NCI-H146 treated with DMSO at 0.1 percent for 48 hours (cell line): ENCODE measurements around the gene DPP7.
"Not testable (repeated sequence)": the region's sequence is repeated elsewhere in the genome, so short reads cannot be mapped to it uniquely, and the experiment has no call there.

Experiments
- DNase-seq: peaks from one replicate; lab custom pipeline; 2025; ENCODE audit not compliant: unreplicated experiment; lab: John Stamatoyannopoulos, UW

DPP7 gene

DNA sequence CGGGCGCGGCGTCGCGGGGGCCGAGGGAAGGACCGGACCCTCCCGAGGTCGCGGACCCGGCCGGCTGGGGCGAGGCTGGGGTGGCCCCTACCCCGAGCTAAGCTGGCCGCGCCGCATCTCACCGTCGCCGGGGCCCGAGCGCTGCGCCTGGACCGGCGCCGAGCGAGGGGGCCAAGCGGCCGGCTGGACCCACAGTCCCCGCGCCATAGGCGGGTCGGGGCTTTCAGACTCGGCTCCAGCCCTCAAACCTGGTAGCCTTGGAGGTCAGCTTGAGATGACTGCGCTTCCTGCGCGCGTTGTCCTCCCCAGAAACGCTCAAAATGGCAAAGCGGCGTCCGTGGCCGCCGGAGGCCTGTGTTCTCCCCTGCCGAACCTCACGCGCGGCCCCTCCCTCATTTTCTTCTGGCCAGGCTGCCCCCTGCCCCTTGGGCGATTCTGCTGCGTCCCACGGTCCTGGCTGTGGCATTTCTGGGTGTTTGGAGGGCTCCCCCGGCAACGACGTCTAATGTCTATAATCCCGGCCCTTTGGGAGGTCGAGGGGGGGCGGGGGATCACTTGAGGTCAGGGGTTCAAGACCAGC is 15.7 kb upstream of the DPP7 start:
- DNase-seq = no peak

- peak; percentile 71 for DNase-seq
Observed at GRCh38 chr9:137129456-137130175, 15.1 kb upstream of the DPP7 start.

- DNase-seq = no peak
Observed at GRCh38 chr9:137128862-137129455, 14.4 kb upstream of the DPP7 start.

GRCh38 chr9:137128158-137128861 is 13.8 kb upstream of the DPP7 start:
- no peak for DNase-seq

- DNase-seq = no peak
Observed at GRCh38 chr9:137127301-137128157, 13.0 kb upstream of the DPP7 start.

GRCh38 chr9:137126786-137127185 is 12.3 kb upstream of the DPP7 start:
- DNase-seq = no peak

DNA sequence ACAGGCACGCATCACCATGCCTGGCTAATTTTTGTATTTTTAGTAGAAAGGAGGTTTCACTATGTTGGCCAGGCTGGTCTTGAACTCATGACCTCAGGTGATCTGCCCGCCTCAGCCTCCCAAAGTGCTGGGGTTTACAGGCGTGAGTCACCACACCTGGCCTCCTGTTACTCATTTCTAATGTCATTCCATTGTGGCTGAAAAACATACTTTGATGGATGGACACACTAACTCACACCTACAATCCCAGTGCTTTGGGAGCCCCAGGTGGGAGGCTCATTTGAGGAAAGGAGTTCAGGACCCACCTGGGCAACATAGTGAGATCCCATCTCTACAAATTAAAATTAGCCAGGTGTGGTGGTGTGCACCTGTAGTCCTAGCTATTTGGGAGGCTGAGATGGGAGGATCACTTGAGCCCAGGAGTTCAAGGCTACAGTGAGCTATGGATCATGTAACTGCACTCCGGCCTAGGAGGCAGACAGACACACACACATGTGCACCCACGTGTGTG is 9.5 kb upstream of the DPP7 start:
- DNase-seq = not testable (repeated sequence)

GRCh38 chr9:137123468-137123837 is 8.9 kb upstream of the DPP7 start:
- DNase-seq = no peak

- DNase-seq = not testable (repeated sequence)
Observed at GRCh38 chr9:137122796-137123467, 8.4 kb upstream of the DPP7 start.

GRCh38 chr9:137121927-137122795 is 7.6 kb upstream of the DPP7 start:
- not testable (repeated sequence) for DNase-seq

- DNase-seq = not testable (repeated sequence)
Observed at GRCh38 chr9:137118092-137118603, 3.6 kb upstream of the DPP7 start.

DNA sequence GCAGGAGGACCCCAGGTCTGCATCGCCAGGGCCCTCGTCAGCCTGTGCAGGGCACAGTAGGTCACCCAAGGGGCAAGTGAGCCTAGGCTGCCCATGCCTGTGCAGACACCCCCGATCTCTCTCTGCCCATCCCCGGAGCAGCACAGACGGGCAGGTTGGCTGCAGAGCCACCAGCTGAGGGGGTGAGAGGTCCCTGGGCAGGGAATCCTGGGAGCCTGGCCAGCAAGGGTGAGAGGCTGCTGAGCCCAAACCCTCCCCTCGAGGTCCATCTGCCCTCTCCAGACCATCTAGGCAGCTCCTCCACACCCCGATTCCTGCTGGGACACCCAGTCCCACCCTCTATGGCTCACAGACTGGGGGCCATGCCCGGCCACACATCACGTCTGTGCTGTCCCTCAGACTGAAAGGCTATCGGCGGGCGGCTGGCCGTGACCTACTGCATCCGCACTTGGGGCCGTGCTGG is 2.8 kb upstream of the DPP7 start:
- no peak for DNase-seq

GRCh38 chr9:137116728-137117127 is 2.2 kb upstream of the DPP7 start:
- DNase-seq = no peak

- DNase-seq = no peak
Observed at GRCh38 chr9:137116027-137116507, 1.5 kb upstream of the DPP7 start.

DNA sequence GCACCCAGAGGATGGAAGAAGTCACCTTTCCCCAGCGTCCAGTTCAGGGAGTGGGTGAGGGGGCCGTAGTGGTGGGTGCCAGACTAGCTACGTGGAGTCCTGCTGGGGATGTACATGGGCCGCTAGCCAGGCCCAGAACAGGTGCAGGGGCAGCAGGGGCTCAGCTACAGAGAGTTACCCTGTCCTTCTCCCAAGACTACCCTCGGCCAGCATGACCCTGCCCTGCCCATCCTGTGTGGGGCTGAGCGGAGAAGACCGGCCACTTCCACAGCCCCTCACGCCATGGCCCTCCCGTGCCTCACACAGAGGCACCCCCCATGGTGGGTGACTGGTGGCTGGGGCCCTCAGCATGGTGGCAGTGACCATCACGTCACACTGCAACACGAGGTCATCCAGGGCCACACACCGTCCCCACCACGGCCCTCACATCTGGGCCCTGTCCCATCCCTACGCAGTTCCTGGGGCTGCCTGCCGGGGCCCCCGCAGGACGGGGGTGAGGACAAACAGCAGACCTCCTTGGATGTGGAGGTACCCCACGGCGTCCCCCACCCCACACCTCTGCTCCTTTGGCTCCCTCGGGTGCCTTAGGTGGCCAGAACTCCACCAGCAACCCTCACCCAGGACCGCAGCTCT is 977 bp upstream of the DPP7 start:
- no peak for DNase-seq

DNA sequence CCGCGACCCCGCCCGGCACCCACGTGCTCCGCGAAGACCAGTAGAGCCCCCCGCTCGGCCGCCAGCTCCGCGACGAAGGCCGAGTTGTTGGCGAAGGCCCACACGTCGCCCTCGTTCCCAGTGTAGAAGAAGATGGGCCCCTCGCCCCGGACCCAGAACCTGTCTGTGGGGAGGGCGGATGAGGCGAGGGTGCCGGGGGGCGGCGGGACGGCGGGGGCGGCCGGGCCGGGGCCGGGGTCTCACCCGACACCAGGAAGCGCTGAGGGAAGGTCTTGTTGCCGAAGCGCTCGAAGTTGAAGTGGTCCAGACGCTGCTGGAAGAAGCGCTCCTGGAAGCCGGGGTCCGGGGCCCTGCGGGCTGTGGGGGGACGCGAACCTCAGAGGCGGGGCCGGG is 317 bp downstream of the DPP7 start:
- no peak for DNase-seq

DNA sequence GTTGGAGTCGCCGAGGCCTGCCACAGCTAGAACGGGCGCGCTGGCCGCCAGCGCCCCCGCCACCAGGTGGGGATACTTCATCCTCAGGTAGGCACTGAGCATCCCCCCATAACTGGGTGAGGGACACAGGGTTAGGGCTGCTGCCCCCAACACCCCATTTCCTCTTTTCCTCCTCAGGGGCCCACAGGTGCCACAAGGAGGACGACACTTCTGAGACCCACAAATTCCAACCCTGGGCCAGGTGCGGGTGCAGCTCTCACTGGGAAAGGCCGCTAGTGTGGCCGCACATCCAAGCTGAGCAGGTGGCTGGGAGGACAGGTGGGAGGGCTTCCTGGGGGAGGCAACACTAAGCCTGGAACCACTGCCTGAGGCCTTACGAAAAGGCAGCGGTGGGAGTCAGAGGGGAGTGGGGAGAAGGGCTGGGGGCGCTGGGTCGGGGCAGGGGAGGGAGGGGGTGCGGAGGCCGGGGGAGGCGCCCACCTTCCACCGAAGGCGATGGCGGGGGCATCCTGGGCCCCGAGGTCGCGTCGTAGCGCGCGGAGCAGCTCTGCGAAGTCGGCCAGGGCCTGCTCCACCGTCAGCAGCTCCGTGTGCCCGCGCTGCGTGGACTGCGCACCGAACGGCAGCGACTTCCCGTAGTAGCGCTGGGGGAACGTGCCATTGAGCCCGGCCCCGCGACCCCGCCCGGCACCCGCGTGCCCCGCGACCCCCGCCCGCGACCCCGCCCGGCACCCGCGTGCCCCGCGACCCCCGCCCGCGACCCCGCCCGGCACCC is 961 bp downstream of the DPP7 start:
- DNase-seq = no peak
